Neural progenitor cell (in vitro differentiated cells): Measurements from ENCODE around the gene CPEB1. TPM values are rescaled to one million over a fixed set of nuclear protein-coding genes. Genes with fewer than 3 reads are reported as not detected.

Source experiments
- DNase-seq: peaks from one replicate; pipeline ENCODE4 v3.0.0-alpha.2; 2016; ENCODE audit warnings: low spot score
- H2AFZ ChIP-seq: fragments of 200-600 bp; sonication (generic); replicated peaks from 2 replicates; pipeline ENCODE4 v1.6.1; 2016; ENCODE audit warnings: antibody characterized with exemption
- H3F3A ChIP-seq: fragments of 200-600 bp; sonication (generic); 2 replicates; pipeline ENCODE4 v1.6.1; 2016; ENCODE audit warnings: antibody characterized with exemption, low read depth
- H3K27ac ChIP-seq: fragments of 200-600 bp; sonication (generic); 2 replicates; pipeline ENCODE4 v1.5.1; 2016; ENCODE audit warnings: mild to moderate bottlenecking
- H3K27me3 ChIP-seq: fragments of 200-600 bp; sonication (generic); 2 replicates; pipeline ENCODE4 v1.6.1; 2016; ENCODE audit warnings: mild to moderate bottlenecking, moderate library complexity
- H3K36me3 ChIP-seq: fragments of 200-600 bp; sonication (generic); 2 replicates; pipeline ENCODE4 v1.5.1; 2016
- H3K4me1 ChIP-seq: fragments of 200-600 bp; sonication (generic); 2 replicates; pipeline ENCODE4 v1.6.1; 2016; ENCODE audit warnings: mixed run types
- H3K4me2 ChIP-seq: fragments of 200-600 bp; sonication (generic); 2 replicates; pipeline ENCODE4 v1.6.1; 2016
- H3K4me3 ChIP-seq: fragments of 200-600 bp; sonication (generic); 2 replicates; pipeline ENCODE4 v1.5.1; 2016
- H3K79me2 ChIP-seq: fragments of 200-600 bp; sonication (generic); 2 replicates; pipeline ENCODE4 v1.6.1; 2016; ENCODE audit warnings: low read depth
- H3K9ac ChIP-seq: fragments of 200-600 bp; sonication (generic); 2 replicates; pipeline ENCODE4 v1.6.1; 2016
- H3K9me3 ChIP-seq: fragments of 200-600 bp; sonication (generic); 2 replicates; pipeline ENCODE4 v1.5.1; 2016; ENCODE audit warnings: low read depth
- H4K20me1 ChIP-seq: fragments of 200-600 bp; sonication (generic); 2 replicates; pipeline ENCODE4 v1.6.1; 2016; ENCODE audit warnings: low read depth
- H3K27ac Mint-ChIP-seq: 3 replicates; pipeline ENCODE4 v1.8.0; 2021; ENCODE audit warnings: mixed read lengths
- H3K27me3 Mint-ChIP-seq: 2 replicates; pipeline ENCODE4 v1.8.0; 2022; ENCODE audit warnings: low read depth, mild to moderate bottlenecking, inconsistent platforms, moderate library complexity, mixed read lengths; ENCODE audit not compliant: insufficient read depth
- H3K36me3 Mint-ChIP-seq: 3 replicates; pipeline ENCODE4 v1.8.0; 2021; ENCODE audit warnings: mixed read lengths
- H3K4me1 Mint-ChIP-seq: 3 replicates; pipeline ENCODE4 v1.8.0; 2021; ENCODE audit warnings: mixed read lengths
- H3K4me3 Mint-ChIP-seq: 3 replicates; pipeline ENCODE4 v1.8.0; 2021; ENCODE audit warnings: mild to moderate bottlenecking, moderate library complexity, mixed read lengths
- H3K9me3 Mint-ChIP-seq: 3 replicates; pipeline ENCODE4 v1.8.0; 2020; ENCODE audit warnings: mixed read lengths
- CTCF ChIP-seq: fragments of 200-600 bp; sonication (generic); IDR thresholded peaks from 2 replicates; pipeline ENCODE4 v1.5.1; 2017; ENCODE audit warnings: antibody characterized with exemption, mild to moderate bottlenecking
- EZH2 ChIP-seq: fragments of 200-600 bp; sonication (generic); IDR thresholded peaks from 2 replicates; pipeline ENCODE4 v1.6.1; 2017; ENCODE audit warnings: antibody characterized with exemption, mild to moderate bottlenecking, moderate library complexity
- EZH2phosphoT487 ChIP-seq: fragments of 200-600 bp; sonication (generic); IDR thresholded peaks from 2 replicates; pipeline ENCODE4 v1.6.1; 2017; ENCODE audit warnings: antibody characterized with exemption
- total RNA-seq: library from RNA; depleted of rRNA; stranded (reverse); fragments of >200 nt; gene quantifications from 2 replicates; pipeline ENCODE4 v1.2.3, GENCODE V29; 2015; ENCODE audit warnings: low replicate concordance

Gene CPEB1
- total RNA-seq, 1 donor from 2014 or later, result 2.1 TPM

- H3K4me1 Mint-ChIP-seq, result peaks cover 22% of the 10 kb centered on the region
These were observed 79.5 kb downstream of the CPEB1 start for GRCh38 chr15:82567661-82568060.

GRCh38 chr15:82566690-82567089 is 80.5 kb downstream of the CPEB1 start:
- H3K36me3 ChIP-seq, result no peaks in the 10 kb centered on the region
- no peaks in the 10 kb centered on the region for H3K9me3 ChIP-seq
- Mint-ChIP-seq H3K4me1 (peaks cover 13% of the 10 kb centered on the region), H3K9me3 (no peaks in the 10 kb centered on the region), H3K27ac (no peak overlapping the region), H3K4me3 (no peak overlapping the region), H3K36me3 (no peaks in the 10 kb centered on the region), H3K27me3 (peaks cover 4% of the 10 kb centered on the region)
- no peaks in the 10 kb centered on the region for H3K27me3 ChIP-seq
- no peak overlapping the region for H3K9ac ChIP-seq
- H3F3A ChIP-seq, result peaks cover 1% of the 10 kb centered on the region
- DNase-seq, result no peak
- no peak overlapping the region for H3K27ac ChIP-seq
- no peaks in the 10 kb centered on the region for H3K79me2 ChIP-seq
- H2AFZ ChIP-seq, result no peak overlapping the region
- no peaks in the 10 kb centered on the region for H4K20me1 ChIP-seq
- no peak for TF ChIP-seq EZH2
- TF ChIP-seq EZH2phosphoT487, result no peak
- TF ChIP-seq CTCF, result no peak
- no peak overlapping the region for H3K4me3 ChIP-seq
- H3K4me1 ChIP-seq, result peaks cover 20% of the 10 kb centered on the region
- no peak overlapping the region for H3K4me2 ChIP-seq

More at GRCh38 chr15:82567661-82568060, 79.5 kb downstream of the CPEB1 start:
- Histone ChIP-seq H4K20me1 (no peaks in the 10 kb centered on the region), H3K9ac (no peak overlapping the region), H3K4me2 (no peak overlapping the region), H3K9me3 (no peaks in the 10 kb centered on the region), H3K36me3 (no peaks in the 10 kb centered on the region), H3K79me2 (no peaks in the 10 kb centered on the region), H3K4me1 (peaks cover 20% of the 10 kb centered on the region), H3K27ac (no peak overlapping the region), H3K27me3 (no peaks in the 10 kb centered on the region), H2AFZ (no peak overlapping the region), H3K4me3 (no peak overlapping the region), H3F3A (no peaks in the 10 kb centered on the region)
- Mint-ChIP-seq H3K9me3 (no peaks in the 10 kb centered on the region), H3K27me3 (peaks cover 2% of the 10 kb centered on the region), H3K36me3 (no peaks in the 10 kb centered on the region), H3K4me3 (no peak overlapping the region), H3K27ac (no peak overlapping the region)
- DNase-seq, result no peak
- TF ChIP-seq EZH2phosphoT487 (no peak), EZH2 (no peak), CTCF (no peak)

- Histone ChIP-seq H3K36me3 (no peaks in the 10 kb centered on the region), H3K79me2 (no peaks in the 10 kb centered on the region), H3K9ac (no peak overlapping the region), H4K20me1 (no peaks in the 10 kb centered on the region), H3K9me3 (no peaks in the 10 kb centered on the region), H3K27ac (no peak overlapping the region), H3F3A (peaks cover 6% of the 10 kb centered on the region), H2AFZ (no peak overlapping the region), H3K4me3 (no peak overlapping the region), H3K27me3 (no peaks in the 10 kb centered on the region), H3K4me1 (peaks cover 12% of the 10 kb centered on the region), H3K4me2 (no peak overlapping the region)
- no peaks in the 10 kb centered on the region for H3K9me3 Mint-ChIP-seq
- no peak overlapping the region for H3K4me3 Mint-ChIP-seq
- no peak overlapping the region for H3K27ac Mint-ChIP-seq
- H3K36me3 Mint-ChIP-seq, result no peaks in the 10 kb centered on the region
- H3K27me3 Mint-ChIP-seq, result peaks cover 7% of the 10 kb centered on the region
- H3K4me1 Mint-ChIP-seq, result peaks cover 2% of the 10 kb centered on the region
- no peak for DNase-seq
- TF ChIP-seq EZH2, result no peak
These were observed 88.7 kb downstream of the CPEB1 start for GRCh38 chr15:82558502-82558901.

GRCh38 chr15:82556315-82557035 is 90.7 kb downstream of the CPEB1 start:
- Mint-ChIP-seq H3K27me3 (peaks cover 8% of the 10 kb centered on the region), H3K36me3 (no peaks in the 10 kb centered on the region), H3K4me3 (no peak overlapping the region), H3K27ac (no peak overlapping the region), H3K4me1 (peaks cover 2% of the 10 kb centered on the region), H3K9me3 (no peaks in the 10 kb centered on the region)
- Histone ChIP-seq H2AFZ (no peak overlapping the region), H3K79me2 (no peaks in the 10 kb centered on the region), H3K4me2 (no peak overlapping the region), H3K4me3 (no peak overlapping the region), H3K36me3 (no peaks in the 10 kb centered on the region), H3K9ac (no peak overlapping the region), H3K27ac (no peak overlapping the region), H3K4me1 (peaks cover 3% of the 10 kb centered on the region), H3K27me3 (no peaks in the 10 kb centered on the region), H3K9me3 (no peaks in the 10 kb centered on the region), H4K20me1 (no peaks in the 10 kb centered on the region), H3F3A (peaks cover 3% of the 10 kb centered on the region)
- no peak for DNase-seq
- no peak for TF ChIP-seq EZH2
- no peak for TF ChIP-seq CTCF
- no peak for TF ChIP-seq EZH2phosphoT487
